K562 (cell line): ENCODE data around the gene CD79A. TPM values are rescaled to one million over a fixed set of nuclear protein-coding genes. Genes with fewer than 3 reads are reported as not detected.

Experiments
- ATAC-seq: fragments of 200-7000 bp; cut with Tn5 transposase; 3 replicates; pipeline ENCODE4 v1.9.1; 2020; ENCODE audit warnings: moderate library complexity
- BruUV-seq: library from RNA; stranded (reverse); fragments of 400-500 nt; replicated peaks from 2 replicates; lab custom pipeline; 2021; lab: Mats Ljungman, UMichigan
- CTCF ChIA-PET: fragments of 300-600 bp; formaldehyde crosslinking; extraction: SDS; loops from one replicate; lab custom pipeline; 2021; ENCODE audit warnings: low intra/inter-chr PET ratio; lab: Yijun Ruan, JAX
- POLR2A ChIA-PET: fragments of 300-600, 350-650 bp; sonication (Branson Sonifier 250); formaldehyde crosslinking; extraction: SDS; loops from one replicate; lab custom pipeline; 2021; ENCODE audit warnings: antibody characterized with exemption, inconsistent platforms; lab: Yijun Ruan, JAX
- DNase-seq, 4 experiments: peaks; one replicate each; pipeline versions ENCODE4 v3.0.0 to v3.0.0-alpha.2; 2011 to 2018; ENCODE audit warnings: low spot score in 3 of 4, mixed read lengths in 3 of 4; ENCODE audit errors: extremely low read depth in 1 of 4
- FAIRE-seq: peaks from 2 replicates; lab custom pipeline; 2011; peaks lifted over from hg19 to GRCh38; lab: Jason Lieb, UNC
- H2AFZ ChIP-seq: 2 replicates; pipeline ENCODE4 v1.6.0; 2011; ENCODE audit warnings: low read depth, low read length, control low read depth, inconsistent platforms
- H3K27ac ChIP-seq: fragments of 200-600 bp; 3 replicates; pipeline ENCODE4 v1.8.0; 2011; ENCODE audit warnings: low read depth, mild to moderate bottlenecking, control low read depth, inconsistent platforms, low read length, moderate library complexity, mixed read lengths; ENCODE audit errors: extremely low read depth
- H3K27me3 ChIP-seq, 2 experiments: fragments of 300-600 bp in 1 of 2; 2 replicates in 1 of 2; 3 replicates in 1 of 2; pipeline versions ENCODE4 v1.6.0 to v1.8.0; 2011; ENCODE audit warnings: inconsistent platforms in 2 of 2, low read length in 2 of 2, mild to moderate bottlenecking in 1 of 2, mixed read lengths in 1 of 2, moderate library complexity in 1 of 2; ENCODE audit not compliant: control insufficient read depth in 2 of 2, insufficient read depth in 2 of 2
- H3K36me3 ChIP-seq: fragments of 300-600 bp; 3 replicates; pipeline ENCODE4 v1.8.0; 2011; ENCODE audit warnings: mild to moderate bottlenecking, low read length, inconsistent platforms; ENCODE audit not compliant: control insufficient read depth, insufficient read depth
- H3K4me1 ChIP-seq, 2 experiments: fragments of 200-600 bp in 1 of 2; replicated peaks in 1 of 2; 2 replicates in 1 of 2; 3 replicates in 1 of 2; pipeline versions ENCODE4 v1.5.1 to v1.8.0; 2011; ENCODE audit warnings: inconsistent platforms in 2 of 2, low read length in 2 of 2, mild to moderate bottlenecking in 1 of 2, mixed read lengths in 1 of 2, moderate library complexity in 1 of 2; ENCODE audit not compliant: control insufficient read depth in 2 of 2, insufficient read depth in 2 of 2
- H3K4me2 ChIP-seq: 2 replicates; pipeline ENCODE4 v1.6.1; 2011; ENCODE audit warnings: low read length, control low read depth, inconsistent platforms, mixed read lengths; ENCODE audit not compliant: insufficient read depth
- H3K4me3 ChIP-seq: fragments of 200-600 bp; sonication (generic), shearing (Covaris generic); 2 replicates; pipeline ENCODE4 v1.5.1; 2016; ENCODE audit warnings: control low read depth, inconsistent platforms
- H3K79me2 ChIP-seq: fragments of 200-600 bp; 3 replicates; pipeline ENCODE4 v1.8.0; 2011; ENCODE audit warnings: low read length, inconsistent platforms; ENCODE audit not compliant: control insufficient read depth, insufficient read depth
- H3K9ac ChIP-seq, 2 experiments: 2 replicates each; pipeline versions ENCODE4 v1.6.0 to v1.6.1; 2011; ENCODE audit warnings: low read depth in 2 of 2, low read length in 2 of 2, control low read depth in 1 of 2, inconsistent platforms in 1 of 2, mild to moderate bottlenecking in 1 of 2, mixed read lengths in 1 of 2; ENCODE audit not compliant: insufficient read depth in 1 of 2
- H3K9me1 ChIP-seq: one replicate; pipeline ENCODE4 v1.6.0; 2011; ENCODE audit warnings: inconsistent platforms, mild to moderate bottlenecking, low read length, moderate library complexity; ENCODE audit not compliant: control insufficient read depth, insufficient read depth
- H3K9me3 ChIP-seq: replicated peaks from 2 replicates; pipeline ENCODE4 v1.5.1; 2011; ENCODE audit warnings: low read depth, low read length, inconsistent platforms; ENCODE audit not compliant: control insufficient read depth, insufficient read depth
- H4K20me1 ChIP-seq: replicated peaks from 2 replicates; pipeline ENCODE4 v1.6.1; 2011; ENCODE audit warnings: low read length, inconsistent platforms, mixed read lengths; ENCODE audit not compliant: control insufficient read depth, insufficient read depth
- HNRNPLL ChIP-seq: fragments of 200-400 bp; formaldehyde crosslinking; IDR thresholded peaks from 2 replicates; pipeline ENCODE4 v1.6.1; 2017; ENCODE audit warnings: low read length, low read depth, mild to moderate bottlenecking; ENCODE audit not compliant: poor library complexity, severe bottlenecking
- MXI1 ChIP-seq: IDR thresholded peaks from 2 replicates; pipeline ENCODE4 v1.6.1; 2011; ENCODE audit warnings: low read depth, mild to moderate bottlenecking, improper control_type of control experiment, low read length
- NRF1 ChIP-seq, 2 experiments: fragments of 450-650 bp; IDR thresholded peaks in 1 of 2; conservative IDR thresholded peaks in 1 of 2; 2 replicates each; pipeline ENCODE4 v1.6.1; 2014; ENCODE audit warnings: mild to moderate bottlenecking in 2 of 2
- WGBS: fragments of 100-300 bp; shearing (Covaris generic); methylation state at CpG from one replicate; pipeline ENCODE4 v1.1.6; 2016; ENCODE audit warnings: low coverage, mixed read lengths; ENCODE audit not compliant: insufficient coverage; ENCODE audit errors: missing lambda C conversion rate; 5-methylcytosine and 5-hydroxymethylcytosine counted together
- in situ Hi-C: fragments of 300-500 bp; cut with MboI; formaldehyde crosslinking; loops from 4 replicates; pipeline ENCODE4 v1.15.0; 2018; ENCODE audit warnings: inconsistent platforms, mixed read lengths
- intact Hi-C: fragments of 100-400 bp; cut with micrococcal nuclease; formaldehyde crosslinking; loops from 2 replicates; pipeline ENCODE4 v1.14.2; 2022
- polyA plus RNA-seq, 8 experiments: library from polyadenylated mRNA; depleted of rRNA in 4 of 8; stranded (reverse) in 5 of 8; unstranded in 3 of 8; fragments of >200 nt; fragmentation: Nextera tagmentation in 2 of 8; fragmentation: Illumina TruSeq in 1 of 8; extraction: Ambion mirVana in 2 of 8; extraction: Trizol in 1 of 8; gene quantifications; 2 replicates each; pipeline versions ENCODE4 v1.2.1 to v1.2.3, GENCODE V29; 2011 to 2014; ENCODE audit warnings: inconsistent platforms in 1 of 8, missing spikeins in 1 of 8
- total RNA-seq, 7 experiments: library from RNA; depleted of rRNA in 6 of 7; stranded (reverse); fragments of >200 nt in 6 of 7; fragmentation: Illumina TruSeq in 2 of 7; extraction: Trizol in 2 of 7; gene quantifications; 2 replicates each; pipeline versions ENCODE4 v1.2.1 to v1.2.3, GENCODE V29; 2011 to 2021; ENCODE audit warnings: low replicate concordance in 1 of 7

The CD79A gene
- total and polyA plus RNA-seq, 9 of the 15 experiments (the other 6 are each of a cell fraction or from before 2014, with no cell fraction given), result 0.04 to 0.72 (median 0.17) TPM; not detected in 3

GRCh38 chr19:41837981-41838708 is 38.9 kb upstream of the CD79A start:
- no peak overlapping the region for H3K27ac ChIP-seq
- H4K20me1 ChIP-seq, result 0 out of 2 replicates have a peak, but pooled peaks cover 2% of the 10 kb centered on the region
- ATAC-seq, result peak; percentile 34
- H3K4me3 ChIP-seq, result no peak overlapping the region
- H3K9me1 ChIP-seq, result no peaks in the 10 kb centered on the region
- TF ChIP-seq HNRNPLL, result peak; percentile 57
- TF ChIP-seq MXI1, result no peak
- TF ChIP-seq NRF1 (conservative IDR thresholded peaks at IDR 0.05 in 1 of 2, IDR thresholded peaks at IDR 0.05 in 1 of 2), result peak in 1 of 2 experiments; percentile 45; a peak in 2 of 4 replicates
- TF ChIP-seq, all 486 proteins: peak for 2
- intact Hi-C loops, result no loop called here
- peak overlapping the region in 1 of 2 experiments; percentile 61; a peak in 2 of 4 replicates for H3K9ac ChIP-seq
- ChIA-PET CTCF (interaction anchor here (0.7 kb wide), 1 partner anchor 115 kb away, joined by 4 read pairs; no protein-coding TSS in a partner anchor), POLR2A (interaction anchor here (0.6 to 3.1 kb wide), 3 partner anchors 12 to 22 kb away, joined by 3 to 14 read pairs (median 7); partner anchors contain the start of gene RPS19)
- BruUV-seq, result no TSS peak
- H3K4me1 ChIP-seq, result peaks cover 14 to 24% of the 10 kb centered on the region in 2 experiments; a peak in 3 of 5 replicates
- H2AFZ ChIP-seq, result no peak overlapping the region
- FAIRE-seq (no peak), DNase-seq (peak in 2 of 4 experiments; percentile 4 to 30)
- in situ Hi-C loops, result no loop called here
- 6% methylated on average over 13 of the region's 13 CpGs for WGBS
- no peaks in the 10 kb centered on the region for H3K79me2 ChIP-seq
- no peaks in the 10 kb centered on the region for H3K9me3 ChIP-seq
- H3K27me3 ChIP-seq, result peaks cover 0 to 13% of the 10 kb centered on the region in 2 experiments; a peak in 4 of 5 replicates
- H3K4me2 ChIP-seq, result no peak overlapping the region; the same call in 1 of the 2 replicates
- H3K36me3 ChIP-seq, result no peaks in the 10 kb centered on the region
